B cell (primary cell): ENCODE data around the gene PAM16. TPM values are rescaled to one million over a fixed set of nuclear protein-coding genes. Genes with fewer than 3 reads are reported as not detected.

ENCODE experiments used
- ATAC-seq: fragments of 200-7000 bp; cut with Tn5 transposase; one replicate; pipeline ENCODE4 v1.10.0; 2021; ENCODE audit warnings: low read depth, mild to moderate bottlenecking, moderate number of reproducible peaks, moderate library complexity
- CTCF ChIA-PET: fragments of 350-600 bp; sonication (Branson Sonifier 250); formaldehyde crosslinking; loops from one replicate; lab custom pipeline; 2021; ENCODE audit warnings: antibody characterized with exemption, inconsistent platforms; lab: Charles Lee
- POLR2A ChIA-PET: fragments of 350-600 bp; sonication (Branson Sonifier 250); formaldehyde crosslinking; loops from one replicate; lab custom pipeline; 2021; ENCODE audit warnings: antibody characterized with exemption; lab: Charles Lee
- DNase-seq: peaks from one replicate; pipeline ENCODE4 v3.0.0; 2013
- H2AFZ ChIP-seq: 2 replicates; pipeline ENCODE4 v1.6.1; 2012; ENCODE audit warnings: mild to moderate bottlenecking, low read depth, low read length; ENCODE audit not compliant: insufficient read depth, poor library complexity, severe bottlenecking
- H3K27ac ChIP-seq, 2 donors: 1 replicate in 1 of 2; 2 replicates in 1 of 2; pipeline ENCODE4 v1.5.1; 2012 to 2013; ENCODE audit warnings: low read length in 2 of 2, mild to moderate bottlenecking in 2 of 2, moderate library complexity in 1 of 2
- H3K27me3 ChIP-seq, 4 experiments: fragments of 200-600 bp in 1 of 4; sonication (generic) in 1 of 4; replicated peaks in 1 of 4; 1 replicate in 2 of 4; 2 replicates in 2 of 4; pipeline versions ENCODE4 v1.6.1 to v1.7.0; 2013 to 2016; ENCODE audit warnings: low read length in 3 of 4, mild to moderate bottlenecking in 2 of 4, mixed read lengths in 1 of 4, moderate library complexity in 1 of 4; ENCODE audit not compliant: insufficient read depth in 4 of 4, control insufficient read depth in 3 of 4; ENCODE audit errors: control extremely low read depth in 1 of 4
- H3K36me3 ChIP-seq, 2 experiments: replicated peaks in 1 of 2; 1 replicate in 1 of 2; 2 replicates in 1 of 2; pipeline versions ENCODE4 v1.6.1 to v1.7.1; 2013; ENCODE audit warnings: low read length in 1 of 2; ENCODE audit not compliant: insufficient read depth in 2 of 2, control insufficient read depth in 1 of 2; ENCODE audit errors: control extremely low read depth in 1 of 2, extremely low read depth in 1 of 2
- H3K4me1 ChIP-seq, 2 donors: fragments of 200-600 bp in 1 of 2; sonication (generic) in 1 of 2; 1 replicate in 1 of 2; 2 replicates in 1 of 2; pipeline versions ENCODE4 v1.5.1 to v1.6.1; 2013 to 2017; ENCODE audit warnings: low read length in 2 of 2; ENCODE audit not compliant: control insufficient read depth in 2 of 2, insufficient read depth in 2 of 2
- H3K4me2 ChIP-seq: replicated peaks from 2 replicates; pipeline ENCODE3; 2012; ENCODE audit warnings: mild to moderate bottlenecking, low read depth, low read length; ENCODE audit not compliant: poor library complexity, severe bottlenecking
- H3K4me3 ChIP-seq, 5 experiments: fragments of 200-600 bp in 1 of 5; sonication (generic) in 1 of 5; 1 replicate in 3 of 5; 2 replicates in 2 of 5; pipeline versions ENCODE4 v1.5.1 to v1.7.0; 2011 to 2016; ENCODE audit warnings: low read length in 4 of 5, mild to moderate bottlenecking in 4 of 5, low read depth in 2 of 5, control low read depth in 1 of 5, moderate library complexity in 1 of 5; ENCODE audit not compliant: insufficient read depth in 1 of 5; ENCODE audit errors: control extremely low read depth in 1 of 5, extremely low read depth in 1 of 5
- H3K79me2 ChIP-seq: fragments of 200-600 bp; sonication (generic); one replicate; pipeline ENCODE4 v1.6.0; 2016; ENCODE audit warnings: low read length; ENCODE audit not compliant: control insufficient read depth, insufficient read depth
- H3K9ac ChIP-seq: fragments of 200-600 bp; sonication (generic); 2 replicates; pipeline ENCODE4 v1.6.1; 2017; ENCODE audit warnings: mild to moderate bottlenecking, low read length, moderate library complexity
- H3K9me3 ChIP-seq, 3 donors: one replicate each; pipeline versions ENCODE4 v1.6.1 to v1.7.1; 2013; ENCODE audit warnings: low read length in 2 of 3; ENCODE audit not compliant: control insufficient read depth in 2 of 3, insufficient read depth in 1 of 3; ENCODE audit errors: control extremely low read depth in 1 of 3
- H4K20me1 ChIP-seq: 2 replicates; pipeline ENCODE4 v1.6.0; 2012; ENCODE audit warnings: mild to moderate bottlenecking, low read length; ENCODE audit not compliant: insufficient read depth, control insufficient read depth, poor library complexity, severe bottlenecking
- H3K27ac Mint-ChIP-seq: one replicate; pipeline ENCODE4 v1.8.0; 2021; ENCODE audit warnings: mixed read lengths
- H3K27me3 Mint-ChIP-seq: one replicate; pipeline ENCODE4 v1.8.0; 2021; ENCODE audit warnings: mixed read lengths
- H3K4me1 Mint-ChIP-seq: one replicate; pipeline ENCODE4 v1.8.0; 2021; ENCODE audit warnings: mixed read lengths
- H3K4me3 Mint-ChIP-seq: one replicate; pipeline ENCODE4 v1.8.0; 2021; ENCODE audit warnings: mixed read lengths
- H3K9me3 Mint-ChIP-seq: one replicate; pipeline ENCODE4 v1.8.0; 2022; ENCODE audit warnings: mixed read lengths; ENCODE audit not compliant: insufficient read depth
- EZH2 ChIP-seq: IDR thresholded peaks from 2 replicates; pipeline ENCODE4 v1.6.1; 2012; ENCODE audit warnings: borderline replicate concordance, low read depth, mild to moderate bottlenecking, moderate library complexity, low read length; ENCODE audit not compliant: insufficient read depth, poor library complexity, severe bottlenecking
- WGBS: methylation state at CpG from one replicate; pipeline ENCODE4 v1.1.5; 2013; ENCODE audit warnings: missing lambda C conversion rate; ENCODE audit not compliant: insufficient coverage; 5-methylcytosine and 5-hydroxymethylcytosine counted together
- intact Hi-C: fragments of 100-400 bp; cut with micrococcal nuclease; formaldehyde crosslinking; loops from one replicate; pipeline ENCODE4 v1.10.0; 2022
- polyA plus RNA-seq: library from polyadenylated mRNA; depleted of rRNA; stranded (reverse); fragments of >200 nt; gene quantifications from 2 replicates; pipeline ENCODE4 v1.2.3, GENCODE V29; 2012
- total RNA-seq, 2 donors: library from RNA; stranded (reverse); fragments of 120-200 nt in 1 of 2; gene quantifications; 1 replicate in 1 of 2; 2 replicates in 1 of 2; pipeline versions ENCODE4 v1.2.3 to v1.2.4, GENCODE V29; 2013 to 2022
- TF ChIP-seq, protein P1 (sequence below): fragments of 200-600 bp; IDR thresholded peaks from one replicate; pipeline ENCODE4 v1.8.0; 2022; ENCODE audit warnings: antibody characterized with exemption, mild to moderate bottlenecking

Gene PAM16
- total and polyA plus RNA-seq, 2 donors (not counting 1 experiment from before 2014, with no cell fraction given) = 57.3 to 64.1 TPM

DNA sequence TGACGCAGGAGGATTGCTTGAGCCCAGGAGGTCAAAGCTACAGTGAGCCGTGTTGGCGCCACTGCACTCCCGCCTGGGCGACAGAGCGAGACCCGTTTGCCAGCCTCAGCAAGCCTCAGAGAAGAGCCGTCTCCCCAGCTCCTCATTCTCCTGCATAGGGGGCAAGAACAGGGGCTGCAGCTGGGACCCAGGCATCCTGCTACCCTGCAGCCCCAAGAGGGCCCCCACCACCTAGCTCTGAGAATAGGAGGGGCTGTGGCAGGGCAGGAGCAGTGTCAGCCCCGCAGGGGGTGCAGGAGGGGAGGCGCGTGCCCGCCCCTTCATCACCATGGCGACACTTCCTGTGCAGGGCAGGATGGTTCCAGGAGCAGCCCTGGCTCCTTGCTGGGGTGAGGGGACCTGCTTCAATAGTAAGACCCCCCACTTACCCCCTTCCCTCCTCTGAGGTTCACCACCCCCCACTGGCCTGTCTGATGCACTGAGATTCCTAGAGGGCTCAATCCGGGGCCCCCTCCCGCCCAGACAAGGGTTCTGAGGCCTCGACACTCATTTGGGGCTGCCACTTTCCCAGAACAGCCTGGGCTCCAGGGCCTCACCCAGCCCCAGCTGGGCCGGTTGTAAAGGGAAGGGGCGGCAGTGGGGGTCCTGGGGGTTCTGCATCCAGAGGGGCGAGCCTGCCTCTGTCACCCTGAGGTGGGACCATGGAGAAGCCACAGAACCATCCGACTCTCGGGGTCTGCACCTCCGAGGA is 40.7 kb upstream of the PAM16 start:
- TF ChIP-seq, protein P1, sequence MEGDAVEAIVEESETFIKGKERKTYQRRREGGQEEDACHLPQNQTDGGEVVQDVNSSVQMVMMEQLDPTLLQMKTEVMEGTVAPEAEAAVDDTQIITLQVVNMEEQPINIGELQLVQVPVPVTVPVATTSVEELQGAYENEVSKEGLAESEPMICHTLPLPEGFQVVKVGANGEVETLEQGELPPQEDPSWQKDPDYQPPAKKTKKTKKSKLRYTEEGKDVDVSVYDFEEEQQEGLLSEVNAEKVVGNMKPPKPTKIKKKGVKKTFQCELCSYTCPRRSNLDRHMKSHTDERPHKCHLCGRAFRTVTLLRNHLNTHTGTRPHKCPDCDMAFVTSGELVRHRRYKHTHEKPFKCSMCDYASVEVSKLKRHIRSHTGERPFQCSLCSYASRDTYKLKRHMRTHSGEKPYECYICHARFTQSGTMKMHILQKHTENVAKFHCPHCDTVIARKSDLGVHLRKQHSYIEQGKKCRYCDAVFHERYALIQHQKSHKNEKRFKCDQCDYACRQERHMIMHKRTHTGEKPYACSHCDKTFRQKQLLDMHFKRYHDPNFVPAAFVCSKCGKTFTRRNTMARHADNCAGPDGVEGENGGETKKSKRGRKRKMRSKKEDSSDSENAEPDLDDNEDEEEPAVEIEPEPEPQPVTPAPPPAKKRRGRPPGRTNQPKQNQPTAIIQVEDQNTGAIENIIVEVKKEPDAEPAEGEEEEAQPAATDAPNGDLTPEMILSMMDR = no peak
- TF ChIP-seq EZH2 = no peak
- Histone ChIP-seq H3K4me3 (no peak overlapping the region), H2AFZ (no peak overlapping the region), H3K36me3 (peaks cover 5 to 86% of the 10 kb centered on the region in 2 experiments), H3K9ac (no peak overlapping the region), H3K27ac (no peak overlapping the region), H3K9me3 (no peaks in the 10 kb centered on the region), H3K4me1 (no peaks in the 10 kb centered on the region), H4K20me1 (peaks cover 96% of the 10 kb centered on the region), H3K79me2 (peaks cover 55% of the 10 kb centered on the region), H3K27me3 (no peaks in the 10 kb centered on the region), H3K4me2 (no peak overlapping the region)
- Mint-ChIP-seq H3K4me1 (no peaks in the 10 kb centered on the region), H3K27me3 (no peaks in the 10 kb centered on the region), H3K9me3 (no peaks in the 10 kb centered on the region), H3K27ac (no peak overlapping the region), H3K4me3 (no peak overlapping the region)
- no peak for ATAC-seq
- POLR2A ChIA-PET = no interaction called here
- CTCF ChIA-PET = interaction anchor here (0.6 to 3.3 kb wide), 3 partner anchors 11 to 415 kb away, joined by 4 to 27 read pairs (median 8); no protein-coding TSS in a partner anchor
- intact Hi-C loops = no loop called here
- DNase-seq = no peak
- WGBS = 94% methylated on average over 16 of the region's 22 CpGs
